Stimulated activated naive CD8-positive, alpha-beta T cell treated with anti-CD3 and anti-CD28 coated beads, Interleukin-15, Interleukin-2, amounts not matched to agents 100 ng/mL and 50 ng/mL, for 24 hours (primary cell): Measurements from ENCODE around the gene TMEM237.

Experiments
- H3K27ac Mint-ChIP-seq: one replicate; pipeline ENCODE4 v1.8.0; 2021; ENCODE audit warnings: mild to moderate bottlenecking, mixed read lengths
- H3K27me3 Mint-ChIP-seq: one replicate; pipeline ENCODE4 v1.8.0; 2021; ENCODE audit warnings: mixed read lengths
- H3K36me3 Mint-ChIP-seq: one replicate; pipeline ENCODE4 v1.8.0; 2021; ENCODE audit warnings: low read depth, mixed read lengths
- H3K4me1 Mint-ChIP-seq: one replicate; pipeline ENCODE4 v1.8.0; 2021; ENCODE audit warnings: low read depth, mixed read lengths
- H3K4me3 Mint-ChIP-seq: one replicate; pipeline ENCODE4 v1.8.0; 2021; ENCODE audit warnings: mild to moderate bottlenecking, mixed read lengths
- H3K9me3 Mint-ChIP-seq: one replicate; pipeline ENCODE4 v1.8.0; 2021; ENCODE audit warnings: mixed read lengths

TMEM237 gene

DNA sequence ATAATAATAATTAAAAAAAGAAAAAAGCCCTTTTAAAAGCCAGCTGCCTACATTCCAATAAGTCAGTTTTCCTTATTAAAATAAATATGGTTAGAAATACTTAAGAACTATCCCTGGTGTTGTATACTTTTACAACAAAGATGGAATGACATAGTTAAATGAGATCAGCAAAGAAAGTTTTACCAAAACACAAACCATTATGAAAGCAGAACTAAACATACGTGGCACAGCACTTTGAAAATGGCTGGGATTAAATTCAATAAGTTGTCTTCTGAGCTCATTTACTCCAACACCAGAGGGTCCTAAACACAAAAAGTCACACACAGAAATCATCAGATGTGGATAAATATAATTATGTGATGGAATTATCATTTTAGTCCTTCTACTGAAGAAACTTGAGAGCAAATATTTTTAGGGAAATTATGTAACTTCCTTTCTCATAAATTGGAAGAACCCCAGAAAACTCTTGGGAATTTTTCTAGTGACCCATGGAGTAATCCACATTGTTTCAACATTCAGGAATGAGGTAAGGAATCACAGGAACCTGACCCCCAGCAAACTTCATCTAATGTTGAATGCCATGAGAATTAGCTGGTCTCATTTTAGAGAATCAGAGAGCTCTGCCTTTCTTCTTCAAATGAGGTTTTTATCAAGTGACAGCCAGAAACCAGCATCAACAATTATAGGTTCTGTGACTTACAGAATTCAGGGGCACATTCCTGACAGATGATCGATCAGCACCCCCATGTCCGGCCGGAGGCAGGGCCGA lies 11.5 kb upstream of the TMEM237 start:
- Mint-ChIP-seq H3K9me3 (no peaks in the 10 kb centered on the region), H3K36me3 (no peaks in the 10 kb centered on the region), H3K4me3 (no peak overlapping the region), H3K27ac (no peak overlapping the region), H3K4me1 (no peaks in the 10 kb centered on the region), H3K27me3 (peaks cover 18% of the 10 kb centered on the region)

DNA sequence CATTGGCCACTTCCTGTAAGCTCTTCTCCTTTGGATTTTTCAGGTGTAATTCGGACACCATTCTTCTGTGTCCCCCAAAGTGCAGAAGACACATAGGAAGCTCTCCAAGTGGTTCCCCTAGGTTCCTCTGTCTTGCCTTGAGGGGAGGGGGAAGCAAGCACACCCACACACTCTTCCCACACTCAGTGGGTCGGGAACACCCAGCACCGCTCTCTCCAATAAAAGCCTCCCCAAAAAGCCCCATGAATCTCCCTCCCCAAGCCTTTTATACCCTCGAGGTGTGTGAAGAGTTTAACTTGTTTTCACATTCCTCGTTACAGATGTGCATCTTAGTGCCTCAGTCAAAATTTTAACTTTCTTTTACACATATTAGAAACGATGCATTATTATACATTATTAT lies 9.9 kb upstream of the TMEM237 start:
- H3K36me3 Mint-ChIP-seq, result no peaks in the 10 kb centered on the region
- no peaks in the 10 kb centered on the region for H3K9me3 Mint-ChIP-seq
- no peaks in the 10 kb centered on the region for H3K4me1 Mint-ChIP-seq
- no peak overlapping the region for H3K27ac Mint-ChIP-seq
- no peak overlapping the region for H3K4me3 Mint-ChIP-seq
- peaks cover 18% of the 10 kb centered on the region for H3K27me3 Mint-ChIP-seq

DNA sequence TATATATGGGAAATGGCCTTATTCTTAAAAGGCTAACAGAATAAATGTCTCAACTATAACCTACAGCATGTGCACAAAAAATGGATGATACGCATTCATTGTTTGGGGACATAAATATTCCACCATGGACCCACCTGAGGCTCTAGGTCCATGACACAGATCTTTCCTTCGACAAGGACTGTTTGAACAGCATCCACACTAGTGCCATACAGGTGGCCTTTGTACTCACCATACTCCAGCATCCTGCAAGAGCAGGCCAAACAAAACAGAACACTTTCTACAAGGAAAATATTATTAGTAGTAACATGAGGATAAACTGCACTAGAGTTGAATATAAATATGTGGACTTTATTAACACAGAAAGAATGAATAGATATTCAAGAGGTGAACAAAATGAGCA lies 6.1 kb upstream of the TMEM237 start:
- no peaks in the 10 kb centered on the region for H3K9me3 Mint-ChIP-seq
- H3K4me3 Mint-ChIP-seq, result no peak overlapping the region
- no peak overlapping the region for H3K27ac Mint-ChIP-seq
- H3K4me1 Mint-ChIP-seq, result no peaks in the 10 kb centered on the region
- no peaks in the 10 kb centered on the region for H3K36me3 Mint-ChIP-seq
- H3K27me3 Mint-ChIP-seq, result peaks cover 15% of the 10 kb centered on the region

DNA sequence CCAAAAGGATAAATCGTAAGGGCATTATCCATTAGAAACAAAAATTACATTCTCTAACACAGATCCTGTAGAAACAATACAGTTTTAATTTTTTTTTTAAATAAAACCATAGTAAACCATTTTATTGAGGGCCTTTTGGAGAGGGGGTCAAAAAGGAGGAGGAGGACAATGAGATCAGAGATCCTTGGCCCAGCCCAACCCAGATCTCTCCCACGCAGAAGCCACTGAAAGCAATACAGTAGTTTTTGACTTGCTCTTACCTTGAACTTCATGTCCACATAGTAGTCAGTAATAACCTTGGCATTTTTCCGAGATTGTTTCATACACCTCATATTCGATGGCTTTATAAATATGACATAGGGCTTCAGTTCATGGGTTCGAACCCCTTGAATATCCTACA lies 4.1 kb upstream of the TMEM237 start:
- Mint-ChIP-seq H3K27me3 (peaks cover 5% of the 10 kb centered on the region), H3K4me3 (no peak overlapping the region), H3K27ac (no peak overlapping the region), H3K9me3 (no peaks in the 10 kb centered on the region), H3K36me3 (no peaks in the 10 kb centered on the region), H3K4me1 (peaks cover 6% of the 10 kb centered on the region)

DNA sequence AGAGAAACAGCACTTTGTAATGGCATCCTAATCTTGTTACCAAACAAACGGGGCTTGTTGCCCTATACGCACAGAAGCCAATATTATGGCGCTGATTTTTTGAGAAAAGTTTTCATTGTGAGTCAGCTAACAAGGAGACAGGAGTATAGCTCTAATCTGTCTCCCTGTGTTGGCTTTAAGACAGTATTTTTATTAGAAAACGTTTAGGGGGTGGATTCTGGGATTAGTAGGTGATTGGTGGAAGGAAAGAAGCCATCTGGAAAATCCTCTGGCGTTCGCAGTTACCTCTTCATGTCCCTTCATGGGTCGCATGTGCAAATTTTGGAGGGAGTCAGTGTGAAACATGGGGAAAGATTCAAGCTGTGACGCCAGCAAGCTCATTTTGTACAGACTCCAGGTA lies 698 bp upstream of the TMEM237 start:
- H3K4me3 Mint-ChIP-seq, result peak overlapping the region; percentile 86
- H3K27ac Mint-ChIP-seq, result no peak overlapping the region
- H3K27me3 Mint-ChIP-seq, result no peaks in the 10 kb centered on the region

DNA sequence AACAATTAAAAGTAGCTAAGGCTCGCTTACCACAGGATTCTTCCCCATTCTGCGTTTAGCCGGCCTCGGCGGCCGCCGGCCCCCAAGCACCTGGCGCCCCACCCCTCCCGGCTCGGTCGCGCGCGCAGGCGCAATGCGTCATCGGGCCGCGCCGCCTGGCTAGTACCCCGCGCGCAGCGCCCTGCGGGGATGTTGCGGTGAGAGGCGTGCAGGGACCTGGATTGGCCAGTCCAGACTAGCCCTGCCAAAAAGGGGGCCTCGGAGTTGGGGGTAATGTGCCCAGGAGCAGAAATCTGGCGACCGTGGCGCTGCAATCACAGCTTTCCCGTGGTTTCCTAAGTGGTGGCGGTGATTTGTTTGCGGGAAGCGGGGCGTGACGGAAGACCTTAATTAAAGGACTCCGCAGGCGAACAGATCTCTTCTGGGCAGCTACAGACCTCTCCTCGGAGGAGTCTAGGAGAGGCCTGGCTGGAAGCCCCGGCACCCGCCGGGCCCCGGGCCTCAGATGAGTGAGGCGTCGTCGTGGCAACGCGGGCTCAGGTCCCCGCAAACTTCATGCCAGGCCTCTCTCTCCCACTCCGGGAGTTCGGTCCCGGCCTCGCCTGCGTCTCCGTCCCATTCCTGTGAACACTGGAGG lies 606 bp downstream of the TMEM237 start:
- Mint-ChIP-seq H3K4me1 (peaks cover 13% of the 10 kb centered on the region), H3K36me3 (peaks cover 12% of the 10 kb centered on the region), H3K27ac (peak overlapping the region; percentile 85), H3K9me3 (no peaks in the 10 kb centered on the region), H3K4me3 (peak overlapping the region; percentile 86), H3K27me3 (no peaks in the 10 kb centered on the region)

More for the DNA sequence above, 698 bp upstream of the TMEM237 start:
- Mint-ChIP-seq H3K9me3 (no peaks in the 10 kb centered on the region), H3K36me3 (peaks cover under 1% of the 10 kb centered on the region), H3K4me1 (peaks cover 13% of the 10 kb centered on the region)

DNA sequence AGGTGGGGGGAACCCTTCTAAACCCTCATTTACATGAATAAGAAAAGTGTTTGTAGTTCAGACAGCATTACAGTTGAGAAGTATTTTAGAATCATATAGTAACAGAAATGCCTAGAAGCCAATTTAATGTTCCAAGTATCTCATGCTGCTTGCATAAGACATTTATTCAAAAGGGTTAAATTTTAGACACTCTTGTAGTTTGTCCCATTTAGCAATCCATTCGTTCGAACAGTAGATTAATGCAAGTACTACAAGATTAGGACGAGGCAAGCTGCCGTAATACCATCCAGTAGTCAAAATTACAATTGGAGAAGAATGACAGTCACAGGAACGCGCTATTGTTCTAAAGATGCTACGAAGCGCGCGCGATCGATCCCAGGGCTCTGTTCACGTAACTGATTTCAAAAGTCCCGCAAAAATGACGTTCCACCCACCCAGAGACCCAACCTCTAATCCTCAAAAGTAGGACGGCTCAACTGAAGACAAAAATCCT lies 1.2 kb downstream of the TMEM237 start:
- H3K36me3 Mint-ChIP-seq, result peaks cover 12% of the 10 kb centered on the region

DNA sequence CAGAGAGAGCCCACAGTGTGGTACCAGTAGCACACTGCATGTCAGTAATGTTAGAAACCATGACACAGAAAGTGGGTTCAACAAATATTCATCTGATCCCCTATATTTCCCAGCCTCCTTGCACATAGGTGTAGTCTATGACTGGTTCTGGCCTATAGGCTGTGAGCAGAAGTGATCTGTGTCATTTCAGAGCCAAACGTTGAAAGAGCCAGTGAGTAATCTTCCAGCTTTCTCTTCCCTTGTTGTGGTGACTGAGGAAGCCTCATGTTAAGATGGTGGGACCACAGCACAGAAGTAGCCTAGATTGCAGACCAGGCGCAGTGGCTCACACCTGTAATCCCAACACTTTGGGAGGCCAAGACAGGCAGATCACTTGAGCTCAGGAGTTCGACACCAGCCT lies 4.1 kb downstream of the TMEM237 start:
- Mint-ChIP-seq H3K27ac (no peak overlapping the region), H3K27me3 (no peaks in the 10 kb centered on the region), H3K36me3 (peaks cover 16% of the 10 kb centered on the region), H3K4me1 (peaks cover 13% of the 10 kb centered on the region), H3K9me3 (no peaks in the 10 kb centered on the region), H3K4me3 (no peak overlapping the region)

More for the DNA sequence above, 1.2 kb downstream of the TMEM237 start:
- peak overlapping the region; percentile 85 for H3K27ac Mint-ChIP-seq
- no peaks in the 10 kb centered on the region for H3K27me3 Mint-ChIP-seq
- peak overlapping the region; percentile 86 for H3K4me3 Mint-ChIP-seq
- no peaks in the 10 kb centered on the region for H3K9me3 Mint-ChIP-seq
- peaks cover 13% of the 10 kb centered on the region for H3K4me1 Mint-ChIP-seq

DNA sequence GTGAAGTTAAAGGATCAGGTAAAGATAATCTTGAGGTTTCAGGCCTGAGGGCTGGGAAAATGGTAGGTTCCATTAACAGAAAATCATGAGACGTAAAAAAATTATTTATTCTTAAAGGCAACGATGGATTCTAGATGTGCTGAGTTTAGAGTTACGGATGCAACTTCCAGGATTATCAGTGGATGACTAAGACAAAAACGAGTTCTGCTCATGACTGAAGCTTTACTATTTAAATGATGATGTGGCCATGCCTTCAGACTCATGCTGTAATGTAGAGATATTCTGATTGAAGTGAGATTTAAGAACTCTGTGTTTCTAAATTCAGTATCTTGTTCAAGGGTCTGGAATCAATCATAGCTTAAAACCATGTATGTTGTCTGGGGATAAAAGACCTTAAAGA lies 5.0 kb downstream of the TMEM237 start:
- Mint-ChIP-seq H3K4me3 (no peak overlapping the region), H3K27me3 (no peaks in the 10 kb centered on the region), H3K36me3 (peaks cover 20% of the 10 kb centered on the region), H3K9me3 (no peaks in the 10 kb centered on the region), H3K27ac (no peak overlapping the region), H3K4me1 (peaks cover 8% of the 10 kb centered on the region)

DNA sequence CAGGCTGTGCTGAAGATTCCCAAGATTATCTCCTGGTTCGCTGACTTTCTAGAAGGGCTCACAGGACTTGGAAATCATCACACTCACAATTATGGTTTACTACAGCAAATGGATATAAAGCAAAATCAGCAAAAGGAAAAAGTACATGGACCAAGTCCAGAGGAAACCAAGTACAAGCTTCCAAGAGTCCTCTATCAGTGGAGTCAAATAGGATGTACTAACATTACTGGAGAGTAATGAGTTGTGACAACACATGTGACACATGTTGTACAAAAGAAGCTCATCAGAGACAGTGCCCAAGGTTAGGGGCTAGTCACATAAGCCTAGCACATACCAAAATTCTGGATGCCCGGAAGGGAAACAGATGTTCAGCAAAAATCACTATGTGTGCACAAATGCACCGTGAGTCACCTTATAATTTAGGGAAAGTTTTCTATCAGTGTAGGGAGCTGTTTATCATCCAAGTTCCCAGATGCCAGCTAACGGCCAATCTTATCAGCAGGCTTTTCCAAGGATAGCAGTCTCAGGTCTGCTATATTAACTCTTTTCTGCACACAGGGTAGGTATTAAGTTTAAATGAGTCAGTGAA lies 9.5 kb downstream of the TMEM237 start:
- Mint-ChIP-seq H3K27ac (no peak overlapping the region), H3K4me3 (no peak overlapping the region), H3K9me3 (no peaks in the 10 kb centered on the region), H3K36me3 (peaks cover 47% of the 10 kb centered on the region), H3K4me1 (no peaks in the 10 kb centered on the region), H3K27me3 (no peaks in the 10 kb centered on the region)

DNA sequence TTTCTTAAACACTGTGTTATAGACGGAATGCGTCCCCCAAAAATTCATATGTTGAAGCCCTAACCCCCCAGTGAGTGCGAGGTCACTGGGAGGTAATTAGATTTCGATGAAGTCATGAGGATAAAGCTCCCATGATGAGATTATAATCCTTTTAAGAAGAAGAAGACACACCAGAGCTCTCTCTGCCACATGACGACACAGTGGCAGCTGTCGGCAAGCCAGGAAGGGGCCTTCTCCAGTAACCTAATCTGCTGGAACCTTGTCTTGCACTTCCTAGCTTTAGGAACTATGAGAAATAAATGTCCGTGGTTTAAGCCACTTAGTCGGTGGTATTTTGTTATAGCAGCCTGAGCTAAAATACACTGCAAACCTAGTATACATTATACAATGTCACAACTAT lies 12.3 kb downstream of the TMEM237 start:
- Mint-ChIP-seq H3K27me3 (no peaks in the 10 kb centered on the region), H3K36me3 (peaks cover 48% of the 10 kb centered on the region), H3K4me1 (no peaks in the 10 kb centered on the region), H3K9me3 (no peaks in the 10 kb centered on the region), H3K4me3 (no peak overlapping the region), H3K27ac (no peak overlapping the region)

DNA sequence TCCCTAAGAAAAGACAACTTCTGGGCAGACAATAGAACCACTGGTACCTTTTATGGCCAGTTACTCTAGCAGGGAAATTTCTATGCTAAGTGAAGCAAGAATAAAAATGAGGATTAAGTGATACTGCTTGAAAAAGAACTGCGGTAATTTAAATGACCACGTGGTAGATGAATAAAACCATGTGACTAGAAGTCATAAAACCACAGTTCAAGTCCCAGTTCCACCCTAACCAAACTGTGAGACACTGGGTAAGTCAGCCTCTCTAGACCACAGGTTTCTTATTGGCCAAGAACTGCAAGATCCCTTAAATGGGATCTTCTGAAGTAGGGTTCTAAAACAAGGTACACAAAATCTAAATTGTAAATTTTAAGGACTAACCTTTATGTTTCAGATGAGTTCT lies 12.7 kb downstream of the TMEM237 start:
- Mint-ChIP-seq H3K4me3 (no peak overlapping the region), H3K36me3 (peaks cover 48% of the 10 kb centered on the region), H3K27ac (no peak overlapping the region), H3K9me3 (no peaks in the 10 kb centered on the region), H3K27me3 (no peaks in the 10 kb centered on the region), H3K4me1 (no peaks in the 10 kb centered on the region)

DNA sequence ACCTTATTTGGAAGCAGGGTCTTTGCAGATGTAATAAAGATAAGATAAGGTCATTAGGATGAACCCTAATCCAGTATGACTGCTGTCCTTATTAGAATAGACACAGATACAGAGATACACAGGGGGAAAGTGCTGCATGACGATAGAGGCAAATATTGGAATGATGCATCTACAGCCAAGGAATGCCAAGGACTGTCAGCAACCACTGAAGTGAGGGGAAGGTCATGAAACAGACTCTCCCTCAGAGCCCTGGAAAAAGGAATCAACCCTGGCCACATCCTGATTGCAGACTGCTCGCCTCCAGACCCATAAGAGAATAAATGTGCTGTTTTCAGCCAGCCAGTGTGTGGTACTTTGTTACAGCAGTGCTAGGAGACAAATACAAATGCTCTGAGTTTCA lies 14.8 kb downstream of the TMEM237 start:
- Mint-ChIP-seq H3K4me3 (no peak overlapping the region), H3K27ac (no peak overlapping the region), H3K27me3 (no peaks in the 10 kb centered on the region), H3K4me1 (no peaks in the 10 kb centered on the region), H3K9me3 (no peaks in the 10 kb centered on the region), H3K36me3 (peaks cover 43% of the 10 kb centered on the region)

DNA sequence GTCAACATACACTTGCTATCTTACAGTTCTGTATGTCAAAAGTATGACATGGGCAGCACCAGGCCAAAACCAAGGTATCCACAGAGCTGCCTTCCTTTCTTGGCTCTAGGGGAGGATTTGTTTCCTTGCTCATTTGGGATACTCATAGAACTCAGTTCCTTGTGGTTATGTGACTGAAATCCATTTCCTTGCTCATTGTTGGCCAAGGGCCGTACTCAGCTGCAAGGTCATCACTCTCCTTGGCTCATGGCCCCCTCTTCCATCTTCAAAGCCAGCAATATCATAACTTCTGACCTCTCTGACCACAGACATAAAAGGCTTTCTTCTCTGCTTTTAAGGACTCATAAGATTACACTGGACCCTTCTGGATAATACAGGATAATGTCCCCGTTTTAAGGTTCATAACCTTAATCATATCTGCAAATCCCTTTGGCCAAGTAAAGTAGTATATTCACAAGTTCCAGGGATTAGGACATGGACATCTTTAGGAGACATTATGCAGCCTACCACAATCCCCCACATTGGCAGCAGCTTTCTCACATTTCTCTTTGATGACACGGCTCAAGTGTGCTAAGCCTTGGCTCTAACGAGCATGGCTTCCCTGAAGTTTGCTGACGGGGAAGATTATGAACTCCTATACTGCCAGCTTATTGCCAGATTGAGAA lies 20.9 kb downstream of the TMEM237 start:
- H3K27me3 Mint-ChIP-seq, result no peaks in the 10 kb centered on the region
- no peak overlapping the region for H3K4me3 Mint-ChIP-seq

More for the DNA sequence above, 20.9 kb downstream of the TMEM237 start:
- H3K4me1 Mint-ChIP-seq, result no peaks in the 10 kb centered on the region
- H3K9me3 Mint-ChIP-seq, result no peaks in the 10 kb centered on the region
- H3K27ac Mint-ChIP-seq, result no peak overlapping the region
- peaks cover 6% of the 10 kb centered on the region for H3K36me3 Mint-ChIP-seq
